Dendritic cell treated with granulocyte-macrophage colony-stimulating factor and Interleukin-4, amounts not matched to agents 40 ng/mL and 50 ng/mL, for 4 days (primary cell): Measurements from ENCODE around the gene ALDH1A3.

Experiments
- H3K27ac Mint-ChIP-seq: one replicate; pipeline ENCODE4 v1.8.0; 2022; ENCODE audit warnings: mild to moderate bottlenecking, mixed read lengths
- H3K27me3 Mint-ChIP-seq: one replicate; pipeline ENCODE4 v1.8.0; 2022; ENCODE audit warnings: mild to moderate bottlenecking, mixed read lengths
- H3K36me3 Mint-ChIP-seq: one replicate; pipeline ENCODE4 v1.8.0; 2022; ENCODE audit warnings: low read depth, mixed read lengths
- H3K4me1 Mint-ChIP-seq: one replicate; pipeline ENCODE4 v1.8.0; 2022; ENCODE audit warnings: low read depth, mixed read lengths
- H3K4me3 Mint-ChIP-seq: one replicate; pipeline ENCODE4 v1.8.0; 2022; ENCODE audit warnings: mild to moderate bottlenecking, moderate library complexity, mixed read lengths
- H3K9me3 Mint-ChIP-seq: one replicate; pipeline ENCODE4 v1.8.0; 2022; ENCODE audit warnings: mixed read lengths
- intact Hi-C: fragments of 100-400 bp; cut with micrococcal nuclease; formaldehyde crosslinking; loops from one replicate; pipeline ENCODE4 v1.15.0; 2022

The ALDH1A3 gene

DNA sequence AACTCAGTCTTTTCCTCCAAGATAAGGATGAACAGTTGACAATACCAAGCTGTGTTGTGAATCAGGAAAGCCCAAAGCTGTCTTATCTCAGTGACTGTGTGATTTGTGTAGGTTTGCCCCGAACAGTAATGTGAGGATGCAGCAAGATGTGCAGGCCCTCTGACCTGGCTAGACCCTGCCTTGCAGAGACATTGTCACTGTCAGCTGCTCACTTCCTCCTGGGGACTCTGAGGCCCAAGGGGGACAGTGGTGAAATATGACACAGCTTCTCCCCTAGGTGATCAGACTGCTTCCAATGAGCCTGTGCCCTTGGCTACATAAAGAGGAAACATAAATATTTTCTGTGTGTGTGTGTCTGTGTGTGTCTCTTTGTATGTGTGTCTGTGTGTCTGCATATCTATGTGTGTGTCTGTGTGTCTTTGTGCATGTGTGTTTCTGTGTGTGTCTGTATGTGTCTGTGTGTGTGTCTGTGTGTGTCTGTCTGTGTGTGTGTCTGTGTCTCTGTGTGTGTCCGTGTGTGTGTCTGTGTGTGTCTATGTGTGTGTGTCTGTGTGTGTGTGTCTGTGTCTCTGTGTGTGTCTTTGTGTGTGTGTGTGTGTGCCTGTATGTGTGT is 61.2 kb downstream of the ALDH1A3 start:
- intact Hi-C loops, result no loop called here

DNA sequence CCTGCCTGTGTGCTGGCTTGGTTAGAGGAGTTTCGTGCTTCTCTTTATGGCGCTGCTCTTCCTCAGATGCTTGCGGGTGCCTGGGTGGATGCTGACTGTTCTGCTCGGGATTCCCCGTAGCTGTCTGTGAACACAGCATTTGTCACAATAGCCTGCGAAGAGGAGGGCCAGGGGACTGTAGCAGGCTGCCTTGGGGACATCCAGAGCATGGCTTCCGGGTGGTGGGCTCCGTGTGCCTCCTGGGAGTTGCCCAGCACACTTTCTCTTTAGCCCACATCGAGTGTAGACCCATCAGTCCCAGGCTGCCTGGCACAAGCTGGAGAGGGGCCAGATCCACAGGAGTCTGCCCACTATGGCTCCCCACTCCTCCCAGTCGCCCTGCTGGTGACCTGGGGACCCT is 61.9 kb downstream of the ALDH1A3 start:
- Mint-ChIP-seq H3K27me3 (no peaks in the 10 kb centered on the region), H3K36me3 (peaks cover 9% of the 10 kb centered on the region), H3K4me1 (peaks cover 21% of the 10 kb centered on the region), H3K27ac (no peak overlapping the region), H3K4me3 (no peak overlapping the region), H3K9me3 (no peaks in the 10 kb centered on the region)
- intact Hi-C loops, result no loop called here

More for the DNA sequence above, 61.2 kb downstream of the ALDH1A3 start:
- H3K36me3 Mint-ChIP-seq, result peaks cover 15% of the 10 kb centered on the region
- no peaks in the 10 kb centered on the region for H3K27me3 Mint-ChIP-seq
- no peaks in the 10 kb centered on the region for H3K9me3 Mint-ChIP-seq
- H3K27ac Mint-ChIP-seq, result no peak overlapping the region
- peaks cover 28% of the 10 kb centered on the region for H3K4me1 Mint-ChIP-seq
- H3K4me3 Mint-ChIP-seq, result no peak overlapping the region

DNA sequence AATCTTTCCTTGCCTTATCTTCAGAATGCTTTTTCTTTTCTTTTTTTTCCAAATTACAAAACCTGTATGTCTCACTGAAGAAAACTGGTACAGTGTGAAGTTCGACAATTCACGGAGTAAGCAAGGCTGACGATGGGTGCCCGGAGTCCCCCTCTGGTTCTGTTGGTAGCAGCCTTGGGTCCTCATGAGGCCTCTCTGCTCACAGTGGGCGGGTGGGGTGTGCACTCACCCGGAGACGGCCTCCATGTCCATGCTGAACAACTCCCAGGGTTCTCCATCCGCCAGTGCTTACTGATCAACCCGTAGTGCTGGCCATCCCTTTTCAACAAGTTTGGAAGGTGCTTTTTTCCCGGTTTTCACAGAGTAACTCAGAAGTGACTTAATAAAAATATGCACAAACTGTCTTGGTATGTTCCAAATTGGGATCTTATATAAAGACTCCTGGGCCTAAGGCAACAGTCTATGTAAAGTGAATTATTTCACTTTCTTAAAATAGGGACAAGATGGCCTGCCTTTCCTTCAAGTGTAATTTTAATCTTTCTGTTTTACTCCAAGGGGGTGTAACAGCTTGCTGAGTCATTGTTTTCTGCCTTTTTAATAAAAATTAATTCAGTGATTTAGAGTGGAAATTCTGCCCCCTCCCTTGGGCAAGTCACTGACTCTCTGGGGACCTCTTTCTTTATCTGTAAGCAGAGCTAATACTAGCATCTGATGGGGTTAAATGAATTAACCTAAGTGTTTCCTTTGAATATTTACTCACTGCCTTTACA is 63.2 kb downstream of the ALDH1A3 start:
- no peaks in the 10 kb centered on the region for H3K9me3 Mint-ChIP-seq
- no peaks in the 10 kb centered on the region for H3K27me3 Mint-ChIP-seq
- peaks cover 15% of the 10 kb centered on the region for H3K36me3 Mint-ChIP-seq
- no peak overlapping the region for H3K4me3 Mint-ChIP-seq
- peaks cover 24% of the 10 kb centered on the region for H3K4me1 Mint-ChIP-seq
- intact Hi-C loops, result no loop called here
- H3K27ac Mint-ChIP-seq, result peak overlapping the region; percentile 76

DNA sequence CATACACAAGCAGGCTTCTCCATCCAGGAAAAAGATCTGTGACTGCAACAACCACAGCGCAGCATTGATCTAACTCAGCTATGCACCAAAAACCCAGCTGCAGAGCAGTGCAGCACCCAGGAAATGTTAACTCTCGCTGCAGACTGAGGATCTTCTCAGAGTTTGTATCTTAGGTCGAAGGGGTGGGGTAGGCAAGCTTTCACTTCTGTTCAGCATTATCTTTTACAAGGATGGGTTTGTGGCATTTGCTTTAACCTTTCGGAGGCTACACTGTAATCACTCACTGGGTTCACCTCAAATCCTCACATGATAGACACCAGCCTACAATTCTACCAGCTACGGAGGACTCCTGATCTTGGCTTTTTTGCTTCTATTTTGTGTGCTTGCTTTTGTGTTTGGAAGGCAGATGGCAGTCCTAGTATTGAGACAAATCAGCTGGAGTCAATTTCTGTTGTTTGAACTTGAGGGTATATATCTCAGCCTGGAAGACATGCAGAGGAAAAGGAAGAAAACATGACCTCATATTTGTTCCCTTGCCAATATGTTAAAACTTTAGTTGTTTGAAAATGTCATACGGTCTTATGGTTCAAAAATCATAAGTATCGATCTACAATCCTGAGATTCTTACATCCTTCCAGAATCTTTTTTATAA is 64.7 kb downstream of the ALDH1A3 start:
- H3K27ac Mint-ChIP-seq, result peak overlapping the region; percentile 76
- H3K4me1 Mint-ChIP-seq, result peaks cover 40% of the 10 kb centered on the region
- no peaks in the 10 kb centered on the region for H3K27me3 Mint-ChIP-seq
- H3K4me3 Mint-ChIP-seq, result no peak overlapping the region
- H3K36me3 Mint-ChIP-seq, result peaks cover 21% of the 10 kb centered on the region
- intact Hi-C loops, result no loop called here
- H3K9me3 Mint-ChIP-seq, result no peaks in the 10 kb centered on the region

DNA sequence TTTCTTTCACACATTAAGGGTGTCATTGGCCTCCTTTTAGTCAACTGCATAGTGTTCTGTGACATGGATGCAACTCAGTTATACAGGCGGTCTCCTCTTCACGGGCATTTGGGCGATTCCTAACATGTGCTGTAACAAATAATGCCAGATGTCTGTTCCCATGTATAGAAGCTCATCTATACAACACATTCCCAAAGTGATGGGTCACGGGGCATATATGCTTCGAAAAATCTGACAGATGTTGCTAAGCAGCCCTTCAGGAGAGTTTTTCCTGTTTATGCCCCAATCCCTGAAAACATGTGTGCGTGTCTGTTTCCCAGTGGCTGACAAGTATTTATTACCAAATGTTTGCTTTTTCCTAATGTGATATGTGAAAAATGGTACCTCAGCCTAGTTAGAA is 65.4 kb downstream of the ALDH1A3 start:
- intact Hi-C loops, result no loop called here
- Mint-ChIP-seq H3K27ac (no peak overlapping the region), H3K9me3 (no peaks in the 10 kb centered on the region), H3K4me3 (no peak overlapping the region), H3K36me3 (peaks cover 21% of the 10 kb centered on the region), H3K27me3 (no peaks in the 10 kb centered on the region), H3K4me1 (peaks cover 46% of the 10 kb centered on the region)

DNA sequence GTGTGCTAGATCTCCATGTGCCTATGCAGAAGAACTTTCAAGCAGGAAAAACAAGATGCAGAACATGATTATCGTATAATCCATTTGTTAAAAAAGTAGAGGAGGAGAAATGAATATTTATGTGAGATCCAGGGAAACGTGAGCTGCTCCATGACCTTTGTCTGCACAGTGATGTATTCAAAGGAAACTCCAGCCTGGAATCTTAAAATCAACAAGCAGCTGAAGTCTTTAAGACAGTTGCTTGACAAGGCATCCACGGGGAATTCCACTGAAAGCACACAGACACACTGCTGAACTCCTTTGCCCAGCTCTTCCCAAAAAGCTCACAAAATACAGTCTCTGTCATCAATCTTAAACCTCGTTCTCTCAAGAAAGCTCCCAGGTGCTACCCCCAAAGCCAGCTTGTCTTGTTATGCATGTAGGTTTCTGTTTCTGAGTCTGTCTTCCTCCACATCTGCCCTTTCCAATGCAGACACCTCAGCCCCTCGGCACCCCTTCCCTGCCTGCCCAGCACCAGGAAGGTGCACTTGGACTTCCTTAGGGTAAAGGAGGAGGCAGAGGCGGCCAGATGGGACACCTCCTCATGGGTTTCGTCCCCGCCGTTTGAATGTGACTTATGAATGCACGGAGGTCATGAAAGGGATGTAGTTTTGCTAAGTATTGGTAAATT is 68.3 kb downstream of the ALDH1A3 start:
- H3K9me3 Mint-ChIP-seq, result no peaks in the 10 kb centered on the region
- intact Hi-C loops, result no loop called here

DNA sequence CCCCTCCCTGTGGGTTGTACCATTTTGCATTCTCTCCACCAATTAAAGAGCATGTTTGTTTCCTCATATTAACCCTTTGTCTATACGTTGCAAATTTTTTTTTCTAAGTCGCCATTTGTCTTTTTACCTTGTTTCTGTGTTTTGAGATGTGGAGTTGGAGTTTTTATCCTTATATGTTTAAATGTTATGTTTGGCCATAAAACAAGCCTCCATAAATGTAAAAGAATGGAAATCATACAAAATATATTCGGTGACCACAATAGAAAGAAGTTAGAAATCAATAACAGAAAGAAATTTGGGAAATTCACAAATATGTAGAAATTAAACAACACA is 68.8 kb downstream of the ALDH1A3 start:
- H3K4me3 Mint-ChIP-seq, result peak overlapping the region; percentile 56
- intact Hi-C loops, result no loop called here

More for the DNA sequence above, 68.3 kb downstream of the ALDH1A3 start:
- H3K27me3 Mint-ChIP-seq, result no peaks in the 10 kb centered on the region
- peaks cover 29% of the 10 kb centered on the region for H3K36me3 Mint-ChIP-seq
- H3K4me3 Mint-ChIP-seq, result no peak overlapping the region
- peaks cover 65% of the 10 kb centered on the region for H3K4me1 Mint-ChIP-seq
- peak overlapping the region; percentile 79 for H3K27ac Mint-ChIP-seq

DNA sequence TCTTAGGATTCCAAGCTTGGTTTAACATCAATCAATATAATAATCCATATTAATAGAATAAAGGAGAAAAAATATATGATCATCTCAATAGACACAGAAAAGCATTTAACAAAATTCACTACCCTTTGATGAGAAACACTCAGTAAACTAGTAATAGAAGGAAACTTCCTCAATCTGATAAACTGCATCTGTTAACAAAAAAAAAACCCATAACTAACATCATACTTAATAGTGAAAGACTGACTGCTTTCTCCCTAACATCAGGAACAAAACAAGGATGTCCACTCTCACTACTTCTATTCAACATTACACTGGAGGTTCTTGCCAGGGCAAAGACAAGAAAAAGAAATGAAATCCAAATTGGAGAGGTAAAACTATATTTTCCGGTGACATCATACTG is 70.1 kb downstream of the ALDH1A3 start:
- intact Hi-C loops, result no loop called here
- Mint-ChIP-seq H3K27ac (peak overlapping the region; percentile 79), H3K4me3 (no peak overlapping the region), H3K36me3 (peaks cover 36% of the 10 kb centered on the region), H3K9me3 (no peaks in the 10 kb centered on the region), H3K27me3 (no peaks in the 10 kb centered on the region), H3K4me1 (peaks cover 55% of the 10 kb centered on the region)

More for the DNA sequence above, 68.8 kb downstream of the ALDH1A3 start:
- Mint-ChIP-seq H3K36me3 (peaks cover 29% of the 10 kb centered on the region), H3K4me1 (peaks cover 62% of the 10 kb centered on the region), H3K9me3 (no peaks in the 10 kb centered on the region), H3K27me3 (no peaks in the 10 kb centered on the region), H3K27ac (peak overlapping the region; percentile 79)

DNA sequence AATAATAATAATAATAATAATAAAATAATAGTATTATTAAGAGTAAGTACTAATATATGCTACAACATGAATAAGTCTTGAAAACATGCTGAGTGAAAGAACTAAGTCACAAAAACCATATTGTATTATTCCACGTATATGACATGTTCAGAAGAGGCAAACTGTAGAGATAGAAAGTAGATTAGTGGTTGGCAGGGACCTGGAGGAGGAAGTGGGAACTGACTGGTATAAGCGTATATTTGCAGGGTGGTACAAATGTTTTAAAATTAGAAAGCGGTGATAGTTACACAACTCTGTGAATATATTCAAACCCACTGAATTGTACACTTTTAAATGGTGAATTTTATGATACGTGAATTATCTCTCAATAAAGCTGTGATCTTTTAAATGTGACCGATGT is 72.3 kb downstream of the ALDH1A3 start:
- Mint-ChIP-seq H3K9me3 (no peaks in the 10 kb centered on the region), H3K27me3 (no peaks in the 10 kb centered on the region), H3K4me1 (peaks cover 58% of the 10 kb centered on the region), H3K4me3 (no peak overlapping the region), H3K36me3 (peaks cover 32% of the 10 kb centered on the region), H3K27ac (no peak overlapping the region)
- intact Hi-C loops, result no loop called here

DNA sequence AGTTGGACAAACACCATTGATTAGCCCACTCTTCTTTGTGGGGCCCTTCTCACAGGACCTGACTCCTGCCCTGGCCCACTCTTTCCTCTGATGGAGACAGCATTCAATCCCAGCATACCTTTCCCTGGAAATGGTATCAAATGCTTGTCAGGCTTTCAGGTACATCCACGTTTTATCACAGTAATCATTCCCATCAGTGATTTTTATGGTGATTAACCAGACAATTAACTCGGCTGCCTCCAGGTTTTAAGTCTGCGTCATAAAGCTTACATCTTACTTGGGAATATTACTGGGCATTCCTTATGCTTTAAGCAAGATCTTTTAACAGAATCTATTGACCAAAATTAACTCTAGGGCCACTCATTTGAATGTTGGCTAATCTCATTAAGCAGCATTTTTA is 72.9 kb downstream of the ALDH1A3 start:
- H3K27me3 Mint-ChIP-seq, result no peaks in the 10 kb centered on the region
- no peak overlapping the region for H3K27ac Mint-ChIP-seq
- peaks cover 30% of the 10 kb centered on the region for H3K36me3 Mint-ChIP-seq
- intact Hi-C loops, result no loop called here
- no peaks in the 10 kb centered on the region for H3K9me3 Mint-ChIP-seq
- H3K4me3 Mint-ChIP-seq, result no peak overlapping the region
- peaks cover 60% of the 10 kb centered on the region for H3K4me1 Mint-ChIP-seq

DNA sequence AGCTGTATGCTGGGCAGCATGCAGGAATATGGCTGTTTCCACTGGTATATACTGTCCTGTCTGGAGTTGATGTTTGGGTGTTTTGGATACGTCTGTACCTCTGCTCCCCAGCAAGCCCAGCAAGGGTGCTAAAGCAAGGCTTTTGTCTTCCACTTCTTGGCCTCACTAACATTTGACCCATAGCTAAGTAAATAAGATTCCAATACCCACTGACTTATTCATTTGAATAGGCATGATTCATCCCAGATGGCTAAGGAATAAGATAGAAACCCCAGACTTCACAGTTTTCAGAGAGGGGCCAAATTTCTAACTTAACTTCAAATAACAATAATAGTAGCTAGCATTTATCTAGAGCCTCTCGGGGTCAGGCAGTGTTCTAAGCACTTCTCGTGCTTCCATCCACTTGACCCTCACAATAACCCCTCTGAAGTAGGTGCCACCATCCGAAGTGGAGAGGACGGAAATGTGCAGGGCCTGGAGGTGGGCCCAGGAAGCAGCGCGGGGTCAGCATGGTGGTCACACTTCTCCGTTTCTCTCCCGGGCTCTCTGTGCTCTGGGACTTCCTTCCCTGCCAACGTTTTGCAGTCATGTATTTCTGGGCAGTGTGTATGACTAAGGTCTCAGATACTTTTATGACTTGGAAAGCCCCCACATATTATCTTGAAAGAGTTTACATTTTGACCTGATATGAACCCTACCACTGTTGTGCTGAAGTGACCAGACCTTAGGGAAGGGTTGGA is 78.9 kb downstream of the ALDH1A3 start:
- peaks cover 57% of the 10 kb centered on the region for H3K4me1 Mint-ChIP-seq
- peak overlapping the region; percentile 51 for H3K4me3 Mint-ChIP-seq

DNA sequence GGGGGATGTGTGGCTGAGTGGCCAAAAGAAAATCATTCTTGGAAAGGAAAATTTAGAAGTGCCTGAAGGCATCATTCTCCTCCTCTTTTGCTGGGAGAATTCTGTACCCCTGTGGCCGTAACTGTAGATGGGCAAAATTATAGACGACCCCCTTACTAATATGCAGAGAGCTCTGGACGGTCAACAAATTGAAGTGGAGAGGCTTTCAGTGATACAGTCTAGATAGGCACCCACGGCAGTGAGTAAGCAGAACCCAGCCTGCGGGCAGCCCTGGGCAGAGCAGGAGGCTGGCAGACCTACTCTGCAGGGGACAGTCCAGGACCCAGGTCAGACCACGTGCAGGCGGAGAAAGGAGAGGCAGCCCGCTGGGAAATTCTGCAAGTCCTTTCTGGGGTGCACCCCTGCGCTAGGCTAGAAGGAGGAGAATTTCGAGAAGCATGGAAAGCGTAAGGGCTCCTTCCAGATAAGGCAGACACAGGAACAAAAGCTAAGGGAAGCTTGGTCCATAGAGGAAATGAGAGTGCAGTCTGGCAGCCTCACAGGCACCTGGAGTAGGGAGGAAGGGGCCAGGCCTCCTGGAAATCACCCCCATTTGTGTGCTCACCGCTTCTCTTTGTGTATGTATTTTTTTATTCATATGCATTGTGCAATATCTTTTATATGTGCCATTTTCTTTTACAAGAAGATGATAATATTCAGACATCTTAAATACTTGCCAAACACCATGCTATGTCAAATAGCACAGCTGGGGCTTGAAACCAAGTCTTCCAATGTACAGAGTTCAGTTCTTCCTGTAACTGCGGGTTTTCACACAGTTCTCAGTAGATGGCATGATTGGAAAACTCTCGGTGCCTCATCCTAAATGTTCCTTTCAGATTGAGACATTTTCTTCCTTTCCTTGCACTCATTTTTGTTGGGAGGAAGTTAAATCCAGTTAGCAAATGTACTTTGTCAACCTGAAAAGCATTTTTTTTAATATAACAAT is 79.7 kb downstream of the ALDH1A3 start:
- Mint-ChIP-seq H3K4me1 (peaks cover 54% of the 10 kb centered on the region), H3K27ac (peak overlapping the region; percentile 76), H3K27me3 (no peaks in the 10 kb centered on the region), H3K36me3 (peaks cover 26% of the 10 kb centered on the region), H3K9me3 (no peaks in the 10 kb centered on the region), H3K4me3 (peak overlapping the region; percentile 51)
- intact Hi-C loops, result loop anchor here (5.0 kb wide), 1 partner anchor 42 kb away; the partner anchor contains the start of gene LRRK1

More for the DNA sequence above, 78.9 kb downstream of the ALDH1A3 start:
- Mint-ChIP-seq H3K27ac (peak overlapping the region; percentile 76), H3K9me3 (no peaks in the 10 kb centered on the region), H3K36me3 (peaks cover 26% of the 10 kb centered on the region), H3K27me3 (no peaks in the 10 kb centered on the region)
- intact Hi-C loops, result loop anchor here (5.0 kb wide), 1 partner anchor 41 kb away; the partner anchor contains the start of gene LRRK1
